SH-SY5Y (cell line): ENCODE data around the gene FOXJ3.

Experiments used
- GATA2 ChIP-seq: IDR thresholded peaks from 2 replicates; pipeline ENCODE4 v1.6.1; 2011; ENCODE audit warnings: mild to moderate bottlenecking, low read depth, low read length
- GATA3 ChIP-seq: IDR thresholded peaks from 2 replicates; pipeline ENCODE4 v1.6.1; 2011; ENCODE audit warnings: low read depth, mild to moderate bottlenecking, low read length, moderate library complexity

GRCh38 chr1:42211224-42211623, 123.8 kb downstream of the FOXJ3 start:
- TF ChIP-seq GATA3 (no peak), GATA2 (no peak)
